KG1 (cell line): ENCODE data around the gene GHRHR.

ENCODE experiments used
- DNase-seq: peaks from one replicate; lab custom pipeline; 2025; lab: John Stamatoyannopoulos, UW

The GHRHR gene

DNA sequence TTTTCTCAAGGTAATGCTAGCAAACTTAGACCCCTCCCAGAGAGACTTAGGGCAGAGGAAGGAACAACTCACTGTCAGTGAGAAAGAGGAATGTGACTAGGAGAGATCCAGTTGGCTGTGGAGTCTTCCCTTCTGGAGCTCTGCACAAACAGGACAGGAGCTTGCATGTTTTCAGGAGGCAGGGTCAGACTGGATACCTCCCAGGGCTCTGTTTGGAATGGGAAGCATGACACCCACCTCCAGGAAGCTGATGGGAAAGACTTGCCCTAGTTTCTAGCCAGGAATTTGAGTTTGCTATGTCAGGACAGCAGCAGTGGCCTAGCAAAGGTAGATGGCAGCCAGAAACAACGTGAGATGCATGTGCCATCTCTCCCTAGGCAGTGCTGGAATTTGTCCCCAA, 40.6 kb downstream of the GHRHR start:
- no peak for DNase-seq

DNA sequence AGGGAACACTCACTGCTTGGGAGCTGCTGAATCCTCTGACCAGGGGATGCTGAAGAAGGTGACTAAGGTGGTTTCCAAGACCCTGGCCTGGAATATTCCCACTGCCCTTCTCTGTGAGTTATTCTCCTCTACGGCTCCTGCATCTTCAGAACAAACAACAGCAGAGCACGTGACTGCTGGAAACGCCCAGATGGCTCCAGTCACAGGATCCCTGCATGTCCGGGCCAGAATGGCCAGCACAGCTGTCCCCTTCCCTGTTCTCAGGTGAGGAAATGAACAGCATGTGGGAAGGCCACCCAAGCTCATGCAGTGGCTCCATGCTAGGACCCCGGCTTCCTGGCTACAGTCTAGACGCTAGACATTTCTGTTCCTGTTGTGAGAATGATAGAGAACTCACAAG, 43.1 kb downstream of the GHRHR start:
- no peak for DNase-seq

DNA sequence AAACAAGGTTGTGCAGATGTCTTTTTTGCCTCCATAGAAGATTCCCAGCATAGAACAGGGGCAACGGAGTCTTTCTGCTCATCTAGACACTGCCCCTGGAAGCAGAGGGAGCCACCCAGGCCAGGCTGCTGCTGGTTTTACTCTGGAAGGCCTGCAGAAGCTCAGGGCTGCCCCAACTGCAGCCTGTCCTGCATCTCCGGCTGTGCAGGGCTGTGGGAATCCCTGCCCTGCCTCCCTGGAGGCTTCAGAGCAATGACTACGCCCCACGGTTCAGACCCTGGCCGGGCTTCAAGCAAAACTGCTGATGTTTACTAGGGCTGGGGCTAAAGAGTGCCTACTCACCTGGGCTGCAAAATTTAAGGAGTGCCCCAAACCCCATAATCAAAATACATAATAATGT, 43.9 kb downstream of the GHRHR start:
- DNase-seq: no peak

DNA sequence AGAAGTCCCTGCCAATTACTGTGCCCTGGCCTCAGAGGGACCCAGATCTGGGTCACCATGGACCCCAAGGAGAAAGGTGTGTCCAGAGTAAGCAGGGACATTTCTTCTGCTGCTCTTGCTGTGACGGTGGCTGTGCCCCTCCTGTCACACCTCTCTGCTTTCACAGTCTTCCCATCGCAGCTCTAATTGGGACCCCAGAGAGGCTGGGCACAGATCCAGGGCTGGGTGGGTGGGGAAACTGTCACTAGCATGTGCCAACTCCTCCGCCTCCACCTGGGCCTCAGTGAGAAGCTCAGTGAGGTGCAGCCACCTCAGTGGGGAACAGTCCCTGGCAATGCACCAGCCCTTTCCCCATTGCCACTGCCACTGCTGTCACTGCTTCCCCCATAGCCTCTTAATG, 51.1 kb downstream of the GHRHR start:
- no peak for DNase-seq

DNA sequence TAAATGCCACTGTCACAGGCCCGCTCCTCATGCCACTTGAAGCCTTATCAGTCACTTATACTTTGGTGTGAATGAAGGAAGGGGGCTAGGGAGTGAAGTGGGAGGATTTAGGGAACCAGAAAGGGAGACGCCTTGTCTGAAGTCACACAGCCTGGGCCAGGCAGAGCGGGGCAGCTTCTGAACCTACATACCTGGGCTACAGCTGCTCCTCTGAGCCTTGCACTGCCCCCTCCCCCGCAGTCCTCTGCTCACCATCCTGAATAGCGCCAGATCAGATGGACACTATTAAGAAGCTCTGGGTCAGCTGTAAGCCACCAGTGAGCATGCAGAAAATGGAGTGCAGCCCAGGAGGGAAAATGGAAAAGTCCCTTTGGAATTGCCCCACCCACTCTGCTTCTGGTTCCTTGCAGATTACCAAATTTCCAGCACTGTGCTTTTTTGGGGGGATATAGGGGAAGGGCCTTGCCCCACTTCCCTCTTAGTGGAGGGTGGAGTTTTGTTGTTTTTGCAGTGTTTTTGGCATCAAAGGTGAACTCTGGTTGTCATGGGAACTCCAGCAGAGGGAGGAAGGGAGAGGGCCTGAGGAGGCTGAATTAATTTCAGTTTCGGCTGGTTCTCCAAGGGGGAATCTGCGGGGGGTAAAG, 53.4 kb downstream of the GHRHR start:
- no peak for DNase-seq

DNA sequence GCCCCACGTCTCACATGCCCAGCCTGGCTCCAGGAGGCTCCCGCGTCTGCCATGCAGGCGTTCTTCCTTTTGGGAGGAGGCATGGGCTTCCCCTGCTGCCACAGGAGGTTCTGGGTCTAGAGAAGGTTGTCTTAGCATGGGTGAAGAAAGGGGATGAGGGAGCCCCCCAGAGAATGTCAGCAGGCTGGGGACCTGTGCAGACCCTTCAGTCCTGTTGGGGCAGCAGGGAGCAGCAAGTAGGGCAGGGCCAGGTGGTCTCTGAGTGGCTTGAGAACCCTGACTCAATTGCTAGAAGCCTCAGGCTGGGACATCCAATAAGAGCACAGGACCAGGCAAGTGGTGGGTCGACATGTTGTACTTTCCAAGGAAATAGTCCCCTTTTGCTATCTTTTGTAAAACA, 54.0 kb downstream of the GHRHR start:
- DNase-seq: no peak

DNA sequence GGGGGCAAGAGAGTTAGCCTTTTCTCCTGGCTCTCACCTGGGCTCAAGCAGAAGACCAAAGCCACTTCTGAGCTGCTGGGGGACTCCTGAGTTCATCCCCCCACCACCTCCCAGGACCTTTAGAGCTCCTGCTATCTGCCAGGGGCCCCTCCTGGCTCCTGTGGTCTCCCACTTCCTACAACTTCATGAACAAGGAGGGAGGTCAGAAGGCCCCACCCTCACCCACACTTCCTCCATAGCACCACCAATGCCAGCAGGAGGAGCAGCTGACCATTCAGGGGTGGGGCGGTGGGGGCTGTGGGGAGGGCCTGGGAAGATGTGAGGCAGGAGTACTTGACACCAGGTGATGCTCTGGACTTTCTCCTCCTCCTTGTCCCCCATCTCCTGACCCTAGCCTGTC, 55.8 kb downstream of the GHRHR start:
- no peak for DNase-seq

DNA sequence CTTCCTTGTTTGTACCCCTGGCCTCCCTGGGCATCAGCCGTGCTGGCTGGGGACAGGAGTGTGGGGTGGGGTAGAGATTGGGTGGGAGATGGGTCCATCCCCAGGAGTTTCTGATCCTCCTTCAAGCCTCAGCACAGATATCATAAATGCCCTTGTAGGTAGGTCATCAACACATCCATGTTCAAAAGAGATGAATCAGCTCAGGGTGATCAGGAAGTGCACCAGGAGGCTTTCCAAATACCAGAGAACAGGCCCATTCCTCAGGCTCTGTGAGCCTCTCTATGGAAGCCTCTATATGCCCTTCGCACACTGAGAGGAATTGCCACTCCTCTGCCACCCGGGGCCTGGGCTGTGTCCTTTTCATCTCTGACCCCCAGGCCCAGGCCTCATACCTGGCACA, 56.4 kb downstream of the GHRHR start:
- no peak for DNase-seq

DNA sequence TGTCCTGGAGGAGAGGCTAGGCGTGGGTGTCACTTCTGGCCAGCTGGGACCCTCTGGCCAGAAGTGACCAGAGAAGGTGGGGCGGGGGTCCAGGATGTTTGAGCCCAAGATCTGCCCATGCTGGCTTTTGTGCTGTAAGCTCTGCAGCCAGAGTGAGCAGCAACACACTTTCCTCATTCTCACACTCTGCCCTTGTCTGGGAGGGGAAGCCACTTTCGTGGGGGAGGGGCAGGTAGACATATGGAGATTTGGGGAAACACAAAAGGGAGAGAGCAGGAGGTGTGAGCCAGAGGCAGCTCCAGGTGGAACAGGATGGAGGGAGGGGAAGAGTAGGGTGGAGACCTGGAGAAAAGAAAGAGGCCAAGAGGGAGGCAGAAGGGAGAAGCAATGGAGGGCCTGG, 56.9 kb downstream of the GHRHR start:
- DNase-seq: no peak

DNA sequence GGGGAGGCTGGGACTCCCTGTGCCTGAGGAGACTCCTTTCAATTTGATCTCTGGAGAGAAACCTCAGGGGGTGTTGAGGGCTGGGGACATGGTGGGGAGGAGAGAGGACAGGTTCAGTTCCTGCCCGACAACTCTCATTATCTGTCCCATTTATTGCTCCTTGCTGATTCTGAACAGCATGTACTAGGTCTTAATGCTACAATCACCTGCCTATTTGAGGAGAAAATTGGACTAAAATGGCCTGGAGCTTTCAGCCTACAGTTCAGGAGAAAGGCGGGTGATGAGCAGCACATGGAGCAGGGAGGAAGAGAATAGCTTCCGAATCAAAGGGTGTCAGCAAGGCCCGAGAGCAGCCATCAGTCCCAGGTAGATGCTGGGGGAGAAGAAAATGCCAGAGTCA, 58.4 kb downstream of the GHRHR start:
- no peak for DNase-seq

DNA sequence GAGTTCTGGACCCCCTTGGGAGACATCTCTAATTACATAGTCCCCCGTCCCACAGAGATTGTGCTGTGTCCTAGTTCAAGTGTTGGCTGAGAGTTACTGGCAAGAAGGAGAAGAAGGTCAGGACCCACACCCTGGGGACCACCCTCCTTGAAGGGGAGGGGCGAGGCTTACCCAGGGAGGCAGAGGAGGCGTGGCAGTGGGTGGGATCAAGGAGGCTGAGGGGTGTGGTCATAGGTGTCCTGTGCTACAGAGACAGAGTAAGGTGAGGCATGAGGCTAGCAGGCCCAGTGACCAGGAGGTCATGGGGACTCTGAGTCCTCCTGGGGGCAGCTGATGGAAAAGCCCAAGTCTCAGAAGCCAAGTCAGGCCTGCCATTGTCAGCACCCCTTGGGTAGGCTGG, 59.0 kb downstream of the GHRHR start:
- DNase-seq: no peak

DNA sequence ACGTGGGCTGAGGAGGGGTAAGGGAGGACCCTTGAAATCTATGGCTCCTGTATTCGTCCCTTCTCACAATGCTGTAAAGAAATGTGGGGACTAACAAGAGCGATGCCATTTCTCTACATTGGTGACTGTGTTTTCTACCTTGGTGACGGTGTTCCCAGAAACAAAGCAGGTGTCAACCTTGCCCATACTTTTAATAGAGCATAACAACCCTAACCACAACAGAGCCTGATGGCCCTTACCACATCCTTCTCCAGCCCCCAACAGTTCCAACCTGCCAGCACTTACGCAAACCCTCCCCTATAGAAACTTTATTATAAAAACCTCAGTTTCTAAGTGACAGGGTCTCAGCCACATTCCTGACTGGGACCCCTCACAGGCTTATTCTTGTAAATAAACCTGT, 60.1 kb downstream of the GHRHR start:
- DNase-seq: no peak

DNA sequence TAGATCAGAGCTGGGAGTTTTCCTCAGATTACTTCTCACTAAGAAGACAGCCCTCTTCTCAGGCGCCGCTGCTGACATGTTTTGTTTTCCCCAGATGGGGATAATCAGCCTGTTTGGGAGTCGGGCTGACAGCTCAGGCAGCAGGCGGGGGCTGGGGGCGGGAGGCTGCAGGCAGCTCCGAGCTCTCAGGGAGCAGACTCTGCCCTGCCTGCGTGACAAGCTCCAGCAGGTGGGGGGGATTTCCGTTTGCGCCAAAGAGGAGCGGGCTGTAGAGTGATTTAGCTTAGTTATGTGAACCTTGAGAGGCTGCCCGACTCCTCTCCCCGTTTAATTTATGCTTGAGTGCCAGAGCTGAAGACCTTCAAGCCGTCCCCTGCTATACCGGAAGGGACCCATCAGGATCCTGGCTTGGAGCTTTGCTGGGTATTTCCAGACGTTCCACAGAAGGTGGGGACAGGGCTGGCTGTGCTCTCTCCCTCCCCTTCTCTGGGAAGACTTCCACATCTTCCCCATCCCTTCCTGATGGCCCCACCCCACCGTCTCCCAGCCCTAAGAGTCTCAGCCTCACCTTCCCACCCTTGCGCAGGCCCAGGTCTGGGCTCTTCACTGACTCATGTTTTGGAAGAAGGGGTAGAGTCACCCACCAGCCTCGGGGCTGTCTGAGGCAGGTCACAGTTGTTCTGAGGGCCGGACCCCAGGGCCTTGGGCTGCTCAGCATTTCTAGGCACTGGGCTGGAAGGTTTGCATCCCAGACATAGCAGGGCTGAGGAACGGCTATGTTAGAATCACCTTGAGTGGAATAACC, 63.6 kb downstream of the GHRHR start:
- no peak for DNase-seq

DNA sequence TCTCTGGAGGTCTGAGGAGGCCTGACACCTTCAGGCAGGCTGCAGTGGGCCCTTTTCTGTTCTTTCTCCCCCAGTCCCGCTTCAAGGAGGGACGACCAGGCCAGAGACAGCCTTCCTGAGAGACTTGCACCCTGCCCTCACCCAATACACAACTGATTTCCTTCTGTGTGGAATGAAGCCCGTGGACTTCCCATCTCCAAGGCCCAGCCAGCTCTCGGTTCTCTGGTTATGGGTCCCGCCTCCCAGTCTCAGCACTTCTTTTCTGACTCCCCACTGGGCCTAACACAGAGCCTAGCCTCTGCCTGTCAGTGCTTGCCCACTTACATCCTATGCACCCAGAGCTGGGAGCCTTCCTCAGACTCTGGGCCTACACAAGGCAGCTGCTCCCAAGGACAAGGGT, 64.3 kb downstream of the GHRHR start:
- DNase-seq: no peak

DNA sequence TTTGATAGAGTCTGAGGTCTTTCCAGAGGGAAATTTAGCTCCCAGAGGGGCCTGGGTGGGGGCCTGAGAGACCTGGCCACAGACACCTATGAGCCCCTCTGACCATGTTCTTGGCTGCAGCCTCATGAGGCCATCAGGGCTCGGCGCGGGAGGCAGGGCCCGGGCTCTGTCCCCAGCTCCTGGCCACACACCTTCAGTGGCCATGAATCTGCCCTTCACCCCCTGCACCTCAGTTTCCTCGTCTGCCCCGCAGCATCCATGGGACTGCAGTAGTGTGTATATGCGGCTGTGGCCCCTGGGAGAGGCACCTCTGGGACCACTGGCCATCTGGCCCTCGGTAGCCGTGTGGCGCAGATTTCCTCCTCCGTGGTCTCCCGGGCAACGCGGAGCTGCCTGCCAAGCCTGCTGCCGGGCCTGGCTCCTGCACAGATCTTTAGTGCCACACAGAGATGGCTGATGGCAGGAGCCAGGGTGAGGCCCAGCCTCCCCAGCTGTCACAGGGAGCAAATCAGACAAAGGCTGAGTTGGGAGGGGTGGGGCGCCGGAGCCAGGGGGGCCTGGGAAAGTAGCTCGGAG, 64.8 kb downstream of the GHRHR start:
- DNase-seq: no peak
